22Rv1 (cell line): ENCODE data around the gene MINDY4.

Experiments used
- ZFX ChIP-seq: fragments of 450-650 bp; IDR thresholded peaks from 2 replicates; pipeline ENCODE4 v1.6.1; 2017; ENCODE audit warnings: antibody characterized with exemption, borderline replicate concordance
- TF ChIP-seq, protein P1 (sequence below): fragments of 450-650 bp; IDR thresholded peaks from 2 replicates; pipeline ENCODE4 v1.5.1; 2017; ENCODE audit warnings: mild to moderate bottlenecking

DNA sequence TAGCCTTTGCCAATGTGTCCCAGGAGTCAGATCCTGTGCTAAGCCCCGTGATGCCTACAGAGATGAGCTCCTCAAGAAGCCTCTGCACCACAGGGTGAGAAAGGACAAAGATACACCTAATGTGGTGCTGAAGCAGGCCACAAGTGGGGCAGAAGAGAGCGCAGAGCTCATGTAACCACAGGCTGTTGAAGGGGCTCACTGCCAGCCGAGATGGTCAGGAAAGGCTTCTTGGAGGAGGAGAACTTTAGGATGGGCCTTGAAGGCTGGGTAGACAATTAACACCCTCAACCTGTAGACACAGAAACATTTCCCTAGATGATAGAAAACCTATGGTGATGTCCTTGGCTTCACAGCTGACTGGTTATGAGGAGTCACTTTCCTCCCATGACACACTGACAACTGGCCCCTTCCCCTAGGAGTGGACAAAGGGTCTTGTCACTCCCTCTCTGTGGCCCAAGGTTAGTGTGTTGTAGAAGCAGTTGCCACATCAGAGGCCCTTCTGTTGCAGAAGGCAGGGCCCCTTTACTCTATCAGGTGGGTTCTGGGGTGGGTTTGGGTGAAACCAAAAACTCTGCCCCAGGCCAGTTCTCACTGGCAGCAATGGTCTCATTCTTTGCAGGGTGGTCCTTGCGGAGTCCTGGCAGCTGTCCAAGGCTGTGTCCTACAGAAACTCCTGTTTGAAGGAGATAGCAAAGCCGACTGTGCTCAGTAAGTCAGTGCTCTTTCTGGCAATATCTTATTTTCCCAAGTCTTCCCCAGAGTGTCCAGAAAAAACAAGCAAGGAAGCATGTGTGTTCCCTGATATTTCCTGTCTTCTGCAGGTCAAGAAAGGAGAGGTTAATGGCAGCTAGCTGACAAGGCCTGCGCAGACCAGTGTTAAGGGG is 69.2 kb downstream of the MINDY4 start:
- TF ChIP-seq, protein P1, sequence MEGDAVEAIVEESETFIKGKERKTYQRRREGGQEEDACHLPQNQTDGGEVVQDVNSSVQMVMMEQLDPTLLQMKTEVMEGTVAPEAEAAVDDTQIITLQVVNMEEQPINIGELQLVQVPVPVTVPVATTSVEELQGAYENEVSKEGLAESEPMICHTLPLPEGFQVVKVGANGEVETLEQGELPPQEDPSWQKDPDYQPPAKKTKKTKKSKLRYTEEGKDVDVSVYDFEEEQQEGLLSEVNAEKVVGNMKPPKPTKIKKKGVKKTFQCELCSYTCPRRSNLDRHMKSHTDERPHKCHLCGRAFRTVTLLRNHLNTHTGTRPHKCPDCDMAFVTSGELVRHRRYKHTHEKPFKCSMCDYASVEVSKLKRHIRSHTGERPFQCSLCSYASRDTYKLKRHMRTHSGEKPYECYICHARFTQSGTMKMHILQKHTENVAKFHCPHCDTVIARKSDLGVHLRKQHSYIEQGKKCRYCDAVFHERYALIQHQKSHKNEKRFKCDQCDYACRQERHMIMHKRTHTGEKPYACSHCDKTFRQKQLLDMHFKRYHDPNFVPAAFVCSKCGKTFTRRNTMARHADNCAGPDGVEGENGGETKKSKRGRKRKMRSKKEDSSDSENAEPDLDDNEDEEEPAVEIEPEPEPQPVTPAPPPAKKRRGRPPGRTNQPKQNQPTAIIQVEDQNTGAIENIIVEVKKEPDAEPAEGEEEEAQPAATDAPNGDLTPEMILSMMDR = no peak
- no peak for TF ChIP-seq ZFX
